ENCODE results near the gene PLK4.

DNA sequence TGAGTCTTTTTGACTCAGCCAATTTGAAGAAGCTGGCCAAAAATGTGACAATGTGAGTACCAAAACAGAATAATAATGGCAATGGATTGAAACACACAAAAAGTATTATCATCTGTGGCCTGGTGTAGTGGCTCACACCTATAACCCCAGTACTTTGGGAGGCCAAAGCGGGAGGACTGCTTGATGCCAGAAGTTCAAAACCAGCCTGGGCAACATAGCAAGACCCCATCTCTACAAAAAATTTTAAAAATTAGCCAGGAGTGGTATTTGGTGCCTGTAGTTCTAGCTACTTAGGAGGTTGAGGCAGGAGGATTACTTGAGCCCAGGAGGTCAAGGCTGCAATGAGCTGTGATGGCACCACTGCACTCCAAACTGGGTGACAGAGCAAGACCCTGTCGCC, 41.5 kb downstream of the PLK4 start:
- TF ChIP-seq, protein P1, sequence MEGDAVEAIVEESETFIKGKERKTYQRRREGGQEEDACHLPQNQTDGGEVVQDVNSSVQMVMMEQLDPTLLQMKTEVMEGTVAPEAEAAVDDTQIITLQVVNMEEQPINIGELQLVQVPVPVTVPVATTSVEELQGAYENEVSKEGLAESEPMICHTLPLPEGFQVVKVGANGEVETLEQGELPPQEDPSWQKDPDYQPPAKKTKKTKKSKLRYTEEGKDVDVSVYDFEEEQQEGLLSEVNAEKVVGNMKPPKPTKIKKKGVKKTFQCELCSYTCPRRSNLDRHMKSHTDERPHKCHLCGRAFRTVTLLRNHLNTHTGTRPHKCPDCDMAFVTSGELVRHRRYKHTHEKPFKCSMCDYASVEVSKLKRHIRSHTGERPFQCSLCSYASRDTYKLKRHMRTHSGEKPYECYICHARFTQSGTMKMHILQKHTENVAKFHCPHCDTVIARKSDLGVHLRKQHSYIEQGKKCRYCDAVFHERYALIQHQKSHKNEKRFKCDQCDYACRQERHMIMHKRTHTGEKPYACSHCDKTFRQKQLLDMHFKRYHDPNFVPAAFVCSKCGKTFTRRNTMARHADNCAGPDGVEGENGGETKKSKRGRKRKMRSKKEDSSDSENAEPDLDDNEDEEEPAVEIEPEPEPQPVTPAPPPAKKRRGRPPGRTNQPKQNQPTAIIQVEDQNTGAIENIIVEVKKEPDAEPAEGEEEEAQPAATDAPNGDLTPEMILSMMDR (conservative IDR thresholded peaks at IDR 0.05): no peak
- no peak for TF ChIP-seq ZFX (IDR thresholded peaks at IDR 0.05)
